Right cardiac atrium (tissue), 5 donors: ENCODE results near the gene FGFBP3. TPM values are rescaled to one million over a fixed set of nuclear protein-coding genes. Genes with fewer than 3 reads are reported as not detected.

Experiments used
- ATAC-seq, 2 donors: fragments of 200-7000 bp; cut with Tn5 transposase; one replicate each; pipeline versions ENCODE4 v1.8.0 to v1.9.1; 2020; ENCODE audit warnings: moderate library complexity in 2 of 2, mild to moderate bottlenecking in 1 of 2
- DNase-seq, 3 donors: peaks; one replicate each; pipeline ENCODE4 v3.0.0-alpha.2; 2020
- H3K27ac ChIP-seq: one replicate; pipeline ENCODE4 v1.5.1; 2013; ENCODE audit warnings: mild to moderate bottlenecking, low read length, control low read depth, moderate library complexity
- H3K27me3 ChIP-seq: one replicate; pipeline ENCODE4 v1.6.1; 2013; ENCODE audit not compliant: control insufficient read depth, insufficient read depth
- H3K4me1 ChIP-seq: one replicate; pipeline ENCODE4 v1.6.1; 2013; ENCODE audit warnings: low read length; ENCODE audit not compliant: control insufficient read depth, insufficient read depth
- H3K4me3 ChIP-seq: one replicate; pipeline ENCODE4 v1.5.1; 2013; ENCODE audit warnings: low read length, control low read depth
- H3K9me3 ChIP-seq: one replicate; pipeline ENCODE4 v1.6.1; 2013; ENCODE audit warnings: low read length; ENCODE audit not compliant: control insufficient read depth
- WGBS: extraction: QIAGEN DNeasy Blood & Tissue Kit; methylation state at CpG from one replicate; pipeline ENCODE4 v1.1.7; 2013; 5-methylcytosine and 5-hydroxymethylcytosine counted together
- intact Hi-C, 4 donors: fragments of 100-400 bp; cut with DNase I; formaldehyde crosslinking; loops; one replicate each; pipeline versions ENCODE4 v1.11.0 to v1.14.0; 2022 to 2023
- polyA plus RNA-seq: library from polyadenylated mRNA; stranded (reverse); fragments of 200-250 nt; gene quantifications from one replicate; pipeline ENCODE4 v1.2.3, GENCODE V29; 2013
- total RNA-seq, 4 donors: library from RNA; stranded (reverse); fragmentation: NEBNext Ultra II Directional; extraction: Animal tissue kit (Norgen Biotek cat#: 25700); gene quantifications; one replicate each; pipeline ENCODE4 v1.2.1, GENCODE V29; 2021
- donor health status: healthy with polysubstance abuse.
- donor health status: DM: no; HTN: yes; CAD: no.
- donor health status: DM: no; HTN: no; CAD: no.
- donor health status: DM: no; HTN: yes; CAD: no; lungs with severe emphysema.
- donor health status: DM: yes; HTN: yes; CAD: no.

The FGFBP3 gene
- total and polyA plus RNA-seq, 5 donors = 0.45 to 0.71 (median 0.51) TPM

GRCh38 chr10:91883549-91884444 lies 25.5 kb downstream of the FGFBP3 start:
- intact Hi-C loops = no loop called here
- Histone ChIP-seq H3K9me3 (no peaks in the 10 kb centered on the region), H3K27ac (peak overlapping the region; percentile 70), H3K27me3 (no peaks in the 10 kb centered on the region), H3K4me3 (peak overlapping the region; percentile 9), H3K4me1 (peaks cover 2% of the 10 kb centered on the region)
- DNase-seq (peak; percentile 57 to 77 (median 58)), ATAC-seq (peak; percentile 82 to 88)
- 25% methylated on average over 20 of the region's 20 CpGs for WGBS

GRCh38 chr10:91880310-91880709 lies 29.0 kb downstream of the FGFBP3 start:
- intact Hi-C loops = no loop called here
- 31% methylated on average over 3 of the region's 3 CpGs for WGBS
- Histone ChIP-seq H3K27me3 (no peaks in the 10 kb centered on the region), H3K4me3 (no peak overlapping the region), H3K4me1 (peaks cover 2% of the 10 kb centered on the region), H3K9me3 (no peaks in the 10 kb centered on the region), H3K27ac (no peak overlapping the region)
- DNase-seq = peak in 2 of 3 donors; percentile 21 to 70
- ATAC-seq = peak; percentile 73 to 78

- Histone ChIP-seq H3K9me3 (no peaks in the 10 kb centered on the region), H3K4me3 (no peak overlapping the region), H3K4me1 (peaks cover 2% of the 10 kb centered on the region), H3K27me3 (no peaks in the 10 kb centered on the region), H3K27ac (no peak overlapping the region)
- WGBS = 37% methylated on average over 7 of the region's 7 CpGs
- intact Hi-C loops = no loop called here
- no peak for DNase-seq
- ATAC-seq = peak; percentile 26 to 28
Observed at GRCh38 chr10:91879515-91880170, 29.6 kb downstream of the FGFBP3 start.

GRCh38 chr10:91875779-91876178 lies 33.5 kb downstream of the FGFBP3 start:
- DNase-seq (no peak), ATAC-seq (no peak)
- H3K27ac ChIP-seq = no peak overlapping the region
- WGBS = 79% methylated on average over 1 of the region's 1 CpG
- H3K27me3 ChIP-seq = no peaks in the 10 kb centered on the region
- intact Hi-C loops = no loop called here
- no peaks in the 10 kb centered on the region for H3K4me1 ChIP-seq
- H3K9me3 ChIP-seq = no peaks in the 10 kb centered on the region
- H3K4me3 ChIP-seq = no peak overlapping the region

GRCh38 chr10:91875156-91875555 lies 34.1 kb downstream of the FGFBP3 start:
- H3K27me3 ChIP-seq = no peaks in the 10 kb centered on the region
- 94% methylated on average over 2 of the region's 2 CpGs for WGBS
- H3K9me3 ChIP-seq = no peaks in the 10 kb centered on the region
- no peak overlapping the region for H3K4me3 ChIP-seq
- no peak overlapping the region for H3K27ac ChIP-seq
- H3K4me1 ChIP-seq = no peaks in the 10 kb centered on the region
- intact Hi-C loops = no loop called here
- DNase-seq (no peak), ATAC-seq (no peak)

GRCh38 chr10:91865562-91866081 lies 43.7 kb downstream of the FGFBP3 start:
- no peaks in the 10 kb centered on the region for H3K9me3 ChIP-seq
- ATAC-seq (no peak), DNase-seq (no peak)
- H3K27me3 ChIP-seq = no peaks in the 10 kb centered on the region
- intact Hi-C loops = no loop called here
- H3K4me3 ChIP-seq = no peak overlapping the region
- no peak overlapping the region for H3K27ac ChIP-seq
- H3K4me1 ChIP-seq = no peaks in the 10 kb centered on the region
- whole genome bisulfite sequencing = 88% methylated on average over 2 of the region's 2 CpGs

- Histone ChIP-seq H3K27me3 (no peaks in the 10 kb centered on the region), H3K9me3 (no peaks in the 10 kb centered on the region), H3K27ac (no peak overlapping the region), H3K4me3 (no peak overlapping the region), H3K4me1 (no peaks in the 10 kb centered on the region)
- intact Hi-C loops = no loop called here
- 73% methylated on average over 2 of the region's 2 CpGs for WGBS
- no peak for ATAC-seq
- no peak for DNase-seq
Observed at GRCh38 chr10:91864744-91865143, 44.5 kb downstream of the FGFBP3 start.

GRCh38 chr10:91864099-91864498 lies 45.2 kb downstream of the FGFBP3 start:
- WGBS = 76% methylated on average over 2 of the region's 2 CpGs
- Histone ChIP-seq H3K4me3 (no peak overlapping the region), H3K4me1 (no peaks in the 10 kb centered on the region), H3K9me3 (no peaks in the 10 kb centered on the region), H3K27me3 (no peaks in the 10 kb centered on the region), H3K27ac (no peak overlapping the region)
- DNase-seq = no peak
- intact Hi-C loops = no loop called here
- no peak for ATAC-seq

GRCh38 chr10:91860885-91861284 lies 48.4 kb downstream of the FGFBP3 start:
- Histone ChIP-seq H3K4me1 (no peaks in the 10 kb centered on the region), H3K27ac (no peak overlapping the region), H3K9me3 (no peaks in the 10 kb centered on the region), H3K4me3 (no peak overlapping the region), H3K27me3 (no peaks in the 10 kb centered on the region)
- 73% methylated on average over 1 of the region's 1 CpG for WGBS
- intact Hi-C loops = no loop called here
- DNase-seq (no peak), ATAC-seq (no peak)

- H3K27ac ChIP-seq = no peak overlapping the region
- H3K27me3 ChIP-seq = no peaks in the 10 kb centered on the region
- intact Hi-C loops = no loop called here
- no peak overlapping the region for H3K4me3 ChIP-seq
- no peaks in the 10 kb centered on the region for H3K9me3 ChIP-seq
- no peaks in the 10 kb centered on the region for H3K4me1 ChIP-seq
- ATAC-seq (no peak), DNase-seq (no peak)
- 83% methylated on average over 6 of the region's 6 CpGs for WGBS
Observed at GRCh38 chr10:91856637-91857036, 52.6 kb downstream of the FGFBP3 start.
